Activated T-cell treated with anti-CD3 and anti-CD28 coated beads, Interleukin-2, amount 50 U/mL, for 48 hours (primary cell): Measurements from ENCODE around the gene NUP37.

Experiments used
- DNase-seq, 2 experiments: peaks; one replicate each; pipeline ENCODE4 v3.0.0-alpha.2; 2020

Gene NUP37

DNA sequence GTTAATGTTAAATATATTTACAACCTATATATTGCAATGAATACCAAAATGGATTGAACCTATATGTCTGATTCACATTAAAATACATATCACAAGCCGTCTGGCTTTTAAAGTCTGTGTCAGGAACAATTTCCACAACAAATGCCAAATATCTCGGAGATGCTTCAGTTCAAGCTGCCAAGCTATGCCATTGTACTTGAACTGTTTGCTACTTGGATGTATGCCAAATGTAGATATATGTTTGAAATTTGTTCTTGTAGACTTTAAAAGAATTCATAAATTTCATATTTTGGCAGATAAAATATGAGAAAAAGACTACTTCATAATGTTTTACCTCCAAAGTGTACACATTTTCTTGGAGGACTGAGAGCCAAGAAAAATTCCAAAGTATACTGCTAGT lies 95.1 kb downstream of the NUP37 start:
- DNase-seq = no peak

DNA sequence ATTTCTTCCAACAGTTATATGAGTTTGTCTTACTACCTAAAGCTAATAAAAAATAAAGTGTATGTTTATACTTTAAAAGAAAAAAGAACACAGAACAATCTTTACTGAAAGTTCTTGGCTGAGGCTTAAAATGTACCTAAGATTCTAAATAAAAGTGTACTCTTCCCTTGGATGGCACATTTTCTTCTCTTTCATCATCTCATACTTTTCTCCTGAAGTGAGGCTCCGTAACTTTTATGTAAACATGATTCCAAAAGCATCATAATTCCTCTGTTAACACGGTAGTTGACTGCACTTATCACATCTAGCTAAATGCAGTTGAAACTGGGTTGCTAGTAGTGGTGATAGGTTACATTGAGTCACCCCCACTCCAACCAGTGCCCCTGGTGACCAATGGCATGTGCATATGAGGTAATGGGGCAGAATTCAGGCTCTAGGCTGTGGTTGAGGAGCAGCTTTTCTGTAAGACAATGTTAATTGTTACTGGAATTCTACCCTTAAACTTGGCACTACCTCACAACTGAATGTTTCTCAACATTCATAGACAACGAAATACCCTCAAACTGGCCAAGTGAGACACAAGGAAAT lies 96.5 kb downstream of the NUP37 start:
- no peak for DNase-seq
